HG03095 (cell line): ENCODE measurements around the gene INHBB.

Source experiments
- ATAC-seq: cut with Tn5 transposase; IDR thresholded peaks from one replicate; pipeline ENCODE4 v1.9.1; 2021; ENCODE audit warnings: moderate library complexity; ENCODE audit not compliant: unreplicated experiment

Gene INHBB

DNA sequence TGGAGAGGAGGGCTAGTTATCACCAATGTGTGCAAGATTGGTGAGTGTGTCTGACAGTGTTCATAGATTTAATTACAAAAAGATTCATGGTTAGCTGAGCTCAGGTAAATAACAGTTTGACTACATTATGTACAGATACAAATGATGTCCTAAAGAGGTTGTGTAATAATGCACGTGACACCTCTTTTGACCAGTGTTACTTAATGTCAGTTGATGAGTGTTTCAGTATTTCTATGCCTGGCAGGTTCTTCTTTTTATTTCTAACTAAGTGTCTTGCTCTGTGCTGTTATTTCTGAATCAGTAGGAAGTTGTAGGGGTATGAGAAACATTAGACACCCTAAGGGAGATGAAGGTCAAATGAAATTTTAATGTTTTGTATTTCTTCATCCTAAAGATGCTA, 7.9 kb upstream of the INHBB start:
- no peak for ATAC-seq

DNA sequence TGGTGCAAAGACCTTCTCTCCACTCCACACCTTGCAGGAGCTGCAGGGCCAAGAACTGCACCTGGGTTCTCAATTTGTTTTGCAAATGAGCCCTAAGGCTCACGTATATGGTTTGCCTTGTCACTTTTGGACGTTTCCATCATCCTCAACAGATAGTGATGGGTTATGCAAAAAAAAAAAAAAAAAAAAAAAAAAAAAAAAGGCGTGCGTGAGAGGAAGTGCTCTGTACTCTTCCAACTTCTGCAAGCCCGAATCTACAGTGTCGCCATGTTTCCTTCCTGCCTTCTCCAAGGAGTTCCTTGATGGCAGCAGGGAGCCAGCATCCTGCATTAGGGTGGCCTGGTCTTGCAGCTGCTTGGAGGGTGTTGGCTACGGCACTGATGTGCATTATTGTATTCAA, 4.0 kb upstream of the INHBB start:
- ATAC-seq = no peak

DNA sequence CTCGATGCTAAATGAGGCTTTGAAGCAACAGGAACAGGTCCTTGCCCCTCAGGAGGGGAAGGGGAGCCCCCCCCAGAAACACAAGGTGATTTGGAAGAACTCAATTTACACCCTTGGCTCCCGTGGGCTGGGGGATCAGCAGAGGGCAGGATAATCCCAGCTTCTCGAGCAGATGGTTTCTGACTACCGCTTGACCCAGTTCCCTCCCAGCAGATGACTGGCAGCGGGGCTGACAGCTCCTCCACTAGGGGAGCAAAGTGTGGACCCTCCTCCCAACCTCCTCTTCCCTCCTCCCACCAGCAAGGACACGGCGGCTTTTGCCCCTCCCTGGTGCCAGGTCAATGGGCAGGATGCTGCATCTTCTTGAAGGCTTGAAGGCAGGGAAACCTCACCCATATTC, 3.5 kb upstream of the INHBB start:
- ATAC-seq = no peak

- ATAC-seq = no peak
Observed at GRCh38 chr2:120343100-120343432, 2.9 kb upstream of the INHBB start.

DNA sequence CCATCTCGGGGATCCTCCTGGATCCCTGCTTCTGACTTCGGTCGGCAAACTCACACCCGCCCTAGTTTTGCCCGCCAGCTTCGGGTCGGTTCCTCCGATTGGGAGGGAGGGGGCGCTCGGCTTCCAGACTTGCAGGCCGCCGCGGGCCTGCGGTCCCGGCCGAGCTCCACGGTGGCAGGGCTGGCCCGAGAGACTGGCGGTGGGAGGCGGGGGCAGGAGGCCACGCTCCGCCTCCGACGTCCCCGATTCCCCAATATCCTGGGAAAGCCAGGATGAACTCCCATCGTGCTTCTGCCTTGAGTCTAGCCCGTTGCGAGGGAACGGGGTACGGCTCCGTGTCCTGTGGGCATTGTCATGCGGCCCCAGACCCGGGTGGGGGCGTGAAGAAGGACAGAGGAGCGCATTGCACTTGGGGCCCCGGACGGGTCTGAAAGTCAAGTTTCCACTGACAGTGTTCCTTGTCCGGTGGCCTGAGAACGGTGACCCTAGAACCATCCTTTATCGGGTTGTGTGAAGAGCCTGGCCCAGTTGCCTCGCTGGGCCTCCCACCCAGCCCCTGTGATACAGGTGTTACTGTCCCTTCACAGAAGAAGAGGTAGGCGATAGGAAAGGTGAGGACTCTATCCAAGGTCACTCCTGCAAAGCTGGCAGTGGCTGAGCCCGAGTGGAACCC, 2.4 kb upstream of the INHBB start:
- ATAC-seq = peak; percentile 55

GRCh38 chr2:120344214-120344975, 1.5 kb upstream of the INHBB start:
- ATAC-seq = no peak

GRCh38 chr2:120344976-120345581, 857 bp upstream of the INHBB start:
- ATAC-seq = no peak

DNA sequence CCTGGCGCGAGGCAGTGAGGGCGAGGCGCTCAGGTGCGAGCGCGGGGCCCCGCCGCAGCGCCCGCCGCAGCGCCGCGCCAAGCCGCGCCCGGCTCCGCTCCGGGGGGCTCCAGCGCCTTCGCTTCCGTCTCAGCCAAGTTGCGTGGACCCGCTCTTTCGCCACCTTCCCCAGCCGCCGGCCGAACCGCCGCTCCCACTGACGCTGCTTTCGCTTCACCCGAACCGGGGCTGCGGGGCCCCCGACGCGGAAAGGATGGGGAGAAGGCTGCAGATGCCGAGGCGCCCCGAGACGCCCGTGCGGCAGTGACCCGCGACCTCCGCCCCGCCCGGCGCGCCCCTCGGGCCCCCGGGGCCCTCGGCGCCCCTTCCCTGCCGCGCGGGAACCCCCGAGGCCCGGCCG, 328 bp upstream of the INHBB start:
- ATAC-seq = no peak

DNA sequence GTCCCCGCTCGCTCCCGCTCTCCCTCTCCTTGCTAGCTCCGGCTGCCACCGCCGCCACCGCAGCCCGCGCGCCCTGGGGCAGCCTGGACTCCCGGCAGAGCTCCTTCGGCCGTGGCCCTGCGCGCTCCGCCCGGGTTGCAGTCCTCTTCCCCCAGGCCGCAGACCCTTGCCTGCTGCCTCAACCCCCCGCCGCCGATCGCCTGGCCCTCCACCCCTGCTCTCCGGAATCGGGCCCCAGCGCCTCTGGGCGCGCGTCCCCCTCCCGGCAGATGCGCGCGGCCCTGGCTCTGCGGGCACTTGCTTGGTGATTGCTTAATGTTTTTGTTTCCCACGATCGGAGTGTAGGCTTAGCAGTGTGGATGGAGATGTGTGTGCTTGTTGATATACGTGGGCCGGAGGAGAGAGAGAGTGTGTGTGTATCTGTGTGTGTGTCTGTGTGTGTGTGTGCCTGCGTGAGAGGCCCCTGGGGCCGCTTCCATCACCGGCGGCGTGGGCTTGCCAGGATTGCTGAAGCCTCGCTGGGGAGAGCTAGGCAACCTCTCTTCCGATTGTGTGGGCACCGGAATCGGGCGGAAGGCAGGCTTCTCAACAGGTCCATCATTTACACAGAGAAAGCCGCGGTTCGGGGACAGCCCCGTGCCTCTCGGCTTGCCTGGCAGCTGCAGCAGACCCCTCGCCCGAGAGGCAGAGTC, 877 bp downstream of the INHBB start:
- ATAC-seq = no peak

DNA sequence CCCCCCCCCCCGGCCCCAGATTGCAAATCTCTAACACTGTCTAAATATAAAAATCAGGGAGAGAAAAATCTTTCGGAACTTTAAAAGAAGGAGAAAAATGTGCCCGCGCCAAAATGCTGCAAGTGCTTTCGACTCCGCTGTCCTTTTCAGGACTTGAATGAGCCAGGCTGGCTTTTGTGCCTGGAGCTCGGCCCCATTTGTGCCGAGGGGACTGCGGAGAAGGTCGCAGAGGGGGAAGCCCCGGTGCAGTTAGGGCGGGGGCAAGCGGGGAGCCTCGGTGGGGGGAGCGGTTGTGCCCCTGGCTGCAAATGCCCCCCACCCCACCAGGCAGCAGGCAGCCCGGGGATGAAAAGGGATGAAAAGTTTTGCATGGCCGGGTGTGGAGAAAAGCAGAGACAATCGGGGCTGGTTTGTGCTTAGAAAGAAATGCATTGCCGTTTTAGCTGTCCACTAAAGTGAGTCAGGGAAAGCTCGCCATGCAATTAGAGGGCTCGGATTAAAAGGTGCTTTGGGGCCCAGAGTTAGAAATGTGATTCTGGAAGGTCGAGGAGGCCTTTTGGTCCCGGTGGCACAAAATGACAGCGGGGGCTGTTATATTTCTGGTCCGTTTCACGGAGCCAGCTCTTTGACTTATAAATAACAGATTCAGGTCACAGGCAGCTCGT, 1.6 kb downstream of the INHBB start:
- ATAC-seq = no peak

DNA sequence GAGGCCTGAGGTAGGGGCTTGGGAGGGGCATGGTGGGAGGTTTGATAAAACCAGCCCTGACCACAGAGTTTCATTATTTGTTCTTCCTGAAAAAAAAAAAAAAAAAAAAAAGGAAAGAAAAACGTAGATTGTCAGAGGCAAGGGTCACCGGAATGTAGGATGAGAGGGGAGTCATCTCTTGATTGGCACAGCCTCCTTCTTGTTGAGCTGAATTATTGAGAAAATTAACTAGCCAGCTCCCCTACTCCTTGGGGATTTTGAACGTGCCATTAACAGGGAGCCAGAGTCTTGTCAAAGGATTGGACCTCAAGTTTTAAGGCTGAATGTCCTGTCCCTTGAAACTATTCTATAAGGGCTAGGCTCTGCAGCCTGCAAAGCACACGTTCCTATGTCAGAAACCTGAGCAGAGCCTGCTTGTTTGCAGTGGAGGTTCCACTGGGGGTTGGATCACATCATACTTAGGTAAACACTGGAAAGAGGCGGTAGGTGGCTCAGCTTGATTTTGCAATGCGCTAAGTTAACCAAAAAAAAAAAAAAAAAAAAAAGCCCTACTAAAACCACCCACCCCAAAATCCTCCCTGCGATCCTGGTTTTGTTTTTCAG, 2.3 kb downstream of the INHBB start:
- ATAC-seq = no peak

DNA sequence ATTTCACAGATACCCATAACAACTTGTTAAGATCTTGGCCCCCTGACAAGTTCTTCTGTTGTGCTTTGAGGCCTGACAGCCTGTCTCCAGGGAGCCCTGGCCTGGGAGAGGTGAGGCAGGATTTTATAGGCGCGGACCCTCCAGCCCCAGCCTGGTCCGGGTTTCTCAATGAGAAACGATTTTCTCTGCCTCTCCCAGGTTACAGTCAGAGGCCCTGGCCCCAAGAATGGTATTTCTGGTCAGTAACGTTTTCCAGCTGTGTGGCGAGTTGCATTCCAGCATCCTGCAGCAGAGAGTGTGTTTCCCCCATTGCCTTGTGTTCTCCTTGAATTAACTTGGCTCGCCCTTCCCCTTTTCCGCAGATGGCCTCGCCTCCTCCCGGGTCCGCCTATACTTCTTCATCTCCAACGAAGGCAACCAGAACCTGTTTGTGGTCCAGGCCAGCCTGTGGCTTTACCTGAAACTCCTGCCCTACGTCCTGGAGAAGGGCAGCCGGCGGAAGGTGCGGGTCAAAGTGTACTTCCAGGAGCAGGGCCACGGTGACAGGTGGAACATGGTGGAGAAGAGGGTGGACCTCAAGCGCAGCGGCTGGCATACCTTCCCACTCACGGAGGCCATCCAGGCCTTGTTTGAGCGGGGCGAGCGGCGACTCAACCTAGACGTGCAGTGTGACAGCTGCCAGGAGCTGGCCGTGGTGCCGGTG, 3.0 kb downstream of the INHBB start:
- ATAC-seq = no peak

DNA sequence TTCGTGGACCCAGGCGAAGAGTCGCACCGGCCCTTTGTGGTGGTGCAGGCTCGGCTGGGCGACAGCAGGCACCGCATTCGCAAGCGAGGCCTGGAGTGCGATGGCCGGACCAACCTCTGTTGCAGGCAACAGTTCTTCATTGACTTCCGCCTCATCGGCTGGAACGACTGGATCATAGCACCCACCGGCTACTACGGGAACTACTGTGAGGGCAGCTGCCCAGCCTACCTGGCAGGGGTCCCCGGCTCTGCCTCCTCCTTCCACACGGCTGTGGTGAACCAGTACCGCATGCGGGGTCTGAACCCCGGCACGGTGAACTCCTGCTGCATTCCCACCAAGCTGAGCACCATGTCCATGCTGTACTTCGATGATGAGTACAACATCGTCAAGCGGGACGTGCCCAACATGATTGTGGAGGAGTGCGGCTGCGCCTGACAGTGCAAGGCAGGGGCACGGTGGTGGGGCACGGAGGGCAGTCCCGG, 3.5 kb downstream of the INHBB start:
- ATAC-seq = no peak

GRCh38 chr2:120350080-120350479, 4.1 kb downstream of the INHBB start:
- ATAC-seq = no peak

DNA sequence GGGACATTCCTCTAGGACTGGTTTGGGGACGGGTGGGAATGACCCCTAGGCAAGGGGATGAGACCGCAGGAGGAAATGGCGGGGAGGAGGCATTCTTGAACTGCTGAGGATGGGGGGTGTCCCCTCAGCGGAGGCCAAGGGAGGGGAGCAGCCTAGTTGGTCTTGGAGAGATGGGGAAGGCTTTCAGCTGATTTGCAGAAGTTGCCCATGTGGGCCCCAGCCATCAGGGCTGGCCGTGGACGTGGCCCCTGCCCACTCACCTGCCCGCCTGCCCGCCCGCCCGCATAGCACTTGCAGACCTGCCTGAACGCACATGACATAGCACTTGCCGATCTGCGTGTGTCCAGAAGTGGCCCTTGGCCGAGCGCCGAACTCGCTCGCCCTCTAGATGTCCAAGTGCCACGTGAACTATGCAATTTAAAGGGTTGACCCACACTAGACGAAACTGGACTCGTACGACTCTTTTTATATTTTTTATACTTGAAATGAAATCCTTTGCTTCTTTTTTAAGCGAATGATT, 4.9 kb downstream of the INHBB start:
- ATAC-seq = no peak

GRCh38 chr2:120352696-120353590, 7.0 kb downstream of the INHBB start:
- ATAC-seq = no peak

DNA sequence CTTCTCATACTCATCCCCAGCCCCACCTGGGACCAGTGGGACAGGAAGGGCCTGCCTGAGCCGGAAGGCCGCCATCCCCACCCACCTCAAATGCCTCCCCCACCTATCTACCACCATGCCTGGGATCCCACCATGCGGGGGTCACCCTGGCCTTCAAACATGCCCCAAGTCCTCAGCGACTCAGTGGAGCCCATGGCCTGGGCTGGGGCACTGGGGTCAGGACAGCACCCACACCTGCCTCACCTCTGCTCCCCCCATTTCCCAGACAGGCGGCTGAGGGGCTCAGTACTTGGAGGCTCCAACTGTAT, 7.6 kb downstream of the INHBB start:
- ATAC-seq = no peak

DNA sequence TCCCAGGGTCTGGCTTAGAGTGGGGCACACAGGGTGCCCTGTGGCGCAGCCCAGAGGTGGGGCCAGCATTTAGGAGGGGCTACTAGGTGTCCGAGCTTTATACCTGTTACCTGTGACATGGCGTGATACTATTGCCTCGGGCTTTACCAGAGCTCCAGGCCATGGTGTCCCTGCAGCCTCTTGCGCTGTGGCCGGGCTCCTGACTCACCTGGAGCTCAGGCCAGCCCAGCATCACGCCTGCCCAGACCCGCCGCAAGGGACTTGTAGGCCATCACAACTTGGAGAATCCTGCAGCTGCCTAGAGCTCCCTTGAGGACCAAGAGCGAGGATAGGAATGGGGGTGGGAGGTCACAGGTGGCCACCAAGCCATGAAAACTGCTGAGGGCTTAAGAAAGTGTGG, 8.0 kb downstream of the INHBB start:
- ATAC-seq = no peak

DNA sequence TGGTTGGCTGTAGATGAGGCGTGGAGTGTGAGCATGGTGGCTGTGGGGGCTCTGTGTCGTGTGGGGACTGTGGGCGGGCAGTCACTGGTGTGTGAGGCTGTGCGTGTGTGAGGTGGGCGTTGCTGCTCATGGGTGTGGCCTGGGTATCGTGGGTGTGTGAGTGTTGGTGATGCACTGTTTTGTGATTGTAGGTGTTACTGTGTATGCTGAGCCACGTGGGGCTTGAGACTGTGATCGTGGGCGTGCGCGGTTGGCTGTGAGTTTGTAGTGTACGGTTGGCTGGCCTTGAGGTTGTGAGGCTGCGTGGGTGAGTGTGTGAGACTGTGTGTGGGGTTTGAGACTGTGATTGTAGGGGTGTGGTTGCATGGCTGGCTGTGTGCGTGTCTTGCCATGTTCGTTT, 8.5 kb downstream of the INHBB start:
- no peak for ATAC-seq
